Ascending aorta (tissue), 2 donors: ENCODE data around the gene ATP10D. TPM values are rescaled to one million over a fixed set of nuclear protein-coding genes. Genes with fewer than 3 reads are reported as not detected.
"Not testable (repeated sequence)": the region's sequence is repeated elsewhere in the genome, so short reads cannot be mapped to it uniquely, and the experiment has no call there.

Source experiments
- DNase-seq, 2 donors: peaks; one replicate each; pipeline ENCODE4 v3.0.0-alpha.2; 2019; ENCODE audit warnings: low spot score in 2 of 2
- H3K27ac ChIP-seq, 2 donors: fragments of 200-600 bp; sonication (generic); one replicate each; pipeline ENCODE4 v1.5.1; 2016 to 2017; ENCODE audit warnings: mild to moderate bottlenecking in 1 of 2
- H3K27me3 ChIP-seq: fragments of 200-600 bp; sonication (generic); one replicate; pipeline ENCODE4 v1.5.1; 2017
- H3K36me3 ChIP-seq, 2 donors: fragments of 200-600 bp; sonication (generic); one replicate each; pipeline ENCODE4 v1.5.1; 2016
- H3K4me1 ChIP-seq, 2 donors: fragments of 200-600 bp; sonication (generic); one replicate each; pipeline ENCODE4 v1.5.1; 2016 to 2017; ENCODE audit warnings: mild to moderate bottlenecking in 1 of 2
- H3K4me3 ChIP-seq, 2 donors: fragments of 200-600 bp; sonication (generic); one replicate each; pipeline ENCODE4 v1.5.1; 2016 to 2017; ENCODE audit warnings: mild to moderate bottlenecking in 1 of 2
- H3K9me3 ChIP-seq, 2 donors: fragments of 200-600 bp; sonication (generic); one replicate each; pipeline ENCODE4 v1.5.1; 2016
- CTCF ChIP-seq, 3 experiments: fragments of 200-600 bp in 2 of 3; fragments of 450-650 bp in 1 of 3; sonication (generic) in 2 of 3; IDR thresholded peaks; one replicate each; pipeline ENCODE4 v1.5.1; 2016 to 2019; ENCODE audit warnings: antibody characterized with exemption in 3 of 3, mild to moderate bottlenecking in 1 of 3, moderate library complexity in 1 of 3
- intact Hi-C: fragments of 100-400 bp; cut with DNase I; formaldehyde crosslinking; loops from one replicate; pipeline ENCODE4 v1.15.1; 2023
- total RNA-seq: library from RNA; depleted of rRNA; stranded (reverse); fragments of >200 nt; gene quantifications from one replicate; pipeline ENCODE4 v1.1.0, GENCODE V29; 2016

Gene ATP10D
- total RNA-seq, 1 donor from 2014 or later, result 22.1 TPM

DNA sequence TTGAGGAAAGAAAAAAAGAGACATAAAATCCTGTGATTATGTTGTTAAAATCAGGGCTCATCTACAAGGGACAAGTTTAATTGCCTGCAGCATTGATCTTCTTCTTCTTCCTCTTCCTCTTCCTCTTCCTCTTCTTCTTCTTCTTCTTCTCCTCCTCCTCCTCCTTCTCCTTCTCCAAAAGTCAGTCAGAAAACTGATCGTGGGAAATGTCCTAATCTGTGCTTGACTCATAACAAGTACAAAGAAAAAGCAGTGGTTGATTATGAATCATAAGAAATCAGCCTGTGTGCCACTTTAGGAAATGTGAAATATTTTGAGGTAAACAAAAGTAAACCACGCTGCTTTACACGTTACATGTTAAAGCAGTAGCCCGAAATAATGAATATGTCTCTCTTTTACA lies 2.7 kb upstream of the ATP10D start:
- no peaks in the 10 kb centered on the region for H3K36me3 ChIP-seq
- no peaks in the 10 kb centered on the region for H3K9me3 ChIP-seq
- DNase-seq, result no peak
- no peaks in the 10 kb centered on the region for H3K27me3 ChIP-seq
- peak overlapping the region in 1 of 2 donors; percentile 58 for H3K27ac ChIP-seq
- peaks cover 0 to 7% of the 10 kb centered on the region in 2 donors for H3K4me1 ChIP-seq
- intact Hi-C loops, result no loop called here
- no peak overlapping the region for H3K4me3 ChIP-seq
- TF ChIP-seq CTCF (IDR thresholded peaks at IDR 0.05), result no peak

DNA sequence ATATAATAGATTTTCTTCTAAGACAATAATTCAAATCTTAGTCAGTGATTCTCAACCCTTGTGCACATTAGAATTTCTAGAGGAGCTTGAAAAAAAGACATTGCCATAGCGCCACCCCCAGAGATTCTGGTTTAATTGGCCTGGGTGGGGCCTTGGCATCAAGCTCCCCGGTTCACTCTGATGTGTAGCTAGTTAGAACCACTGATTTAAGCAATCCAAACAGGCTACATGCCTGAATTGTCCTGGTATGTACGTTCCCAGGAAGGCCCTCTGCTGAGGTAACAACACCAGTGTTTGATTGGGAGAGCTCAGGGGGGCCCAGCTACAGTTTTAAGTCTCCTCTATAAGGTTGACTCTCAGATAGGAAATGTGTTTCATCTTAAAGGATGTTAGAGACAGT lies 1.3 kb upstream of the ATP10D start:
- H3K9me3 ChIP-seq, result no peaks in the 10 kb centered on the region
- DNase-seq, result no peak
- H3K4me1 ChIP-seq, result peaks cover 0 to 12% of the 10 kb centered on the region in 2 donors
- no peaks in the 10 kb centered on the region for H3K36me3 ChIP-seq
- TF ChIP-seq CTCF (IDR thresholded peaks at IDR 0.05), result no peak
- peak overlapping the region; percentile 89 to 90 for H3K27ac ChIP-seq
- no peaks in the 10 kb centered on the region for H3K27me3 ChIP-seq
- H3K4me3 ChIP-seq, result no peak overlapping the region
- intact Hi-C loops, result no loop called here

GRCh38 chr4:47484168-47484567 lies 907 bp upstream of the ATP10D start:
- intact Hi-C loops, result no loop called here
- H3K4me1 ChIP-seq, result peaks cover 0 to 12% of the 10 kb centered on the region in 2 donors
- DNase-seq, result no peak
- no peak for TF ChIP-seq CTCF (IDR thresholded peaks at IDR 0.05)
- peak overlapping the region in 1 of 2 donors; percentile 67 for H3K4me3 ChIP-seq
- no peaks in the 10 kb centered on the region for H3K27me3 ChIP-seq
- H3K27ac ChIP-seq, result peak overlapping the region; percentile 89 to 90
- H3K36me3 ChIP-seq, result no peaks in the 10 kb centered on the region
- H3K9me3 ChIP-seq, result no peaks in the 10 kb centered on the region

- Histone ChIP-seq H3K4me3 (peak overlapping the region; percentile 67 to 71), H3K27me3 (no peaks in the 10 kb centered on the region), H3K27ac (peak overlapping the region; percentile 89 to 90), H3K4me1 (peaks cover 0 to 18% of the 10 kb centered on the region in 2 donors), H3K9me3 (no peaks in the 10 kb centered on the region), H3K36me3 (no peaks in the 10 kb centered on the region)
- no peak for TF ChIP-seq CTCF (IDR thresholded peaks at IDR 0.05)
- DNase-seq, result no peak
- intact Hi-C loops, result loop anchor here (1.0 kb wide), 3 partner anchors 22 to 39 kb away; partner anchors contain the start of gene COMMD8
Observed at GRCh38 chr4:47485768-47486167, 693 bp downstream of the ATP10D start.

DNA sequence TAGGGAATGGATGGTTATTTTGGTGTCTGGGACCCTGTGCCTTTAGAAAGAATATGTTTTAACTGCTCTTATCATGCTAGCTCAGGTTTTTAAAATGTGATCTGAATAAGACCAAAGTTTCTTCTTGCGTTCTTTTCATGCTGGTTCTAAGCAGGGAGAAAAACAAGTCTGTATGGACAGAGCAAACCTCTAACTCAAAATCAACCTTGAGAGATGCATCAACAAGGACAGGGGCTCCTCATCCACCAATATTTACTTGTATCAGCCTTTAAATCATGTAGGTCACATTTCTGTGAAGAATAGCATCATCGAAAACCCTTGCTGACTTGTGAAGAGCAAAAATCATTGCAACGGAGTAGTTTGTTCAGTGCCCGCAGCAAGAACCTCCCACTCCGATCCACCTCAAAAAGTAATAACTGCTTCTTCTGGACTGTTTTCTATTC lies 1.2 kb downstream of the ATP10D start:
- peak overlapping the region; percentile 67 to 71 for H3K4me3 ChIP-seq
- H3K27me3 ChIP-seq, result no peaks in the 10 kb centered on the region
- no peaks in the 10 kb centered on the region for H3K9me3 ChIP-seq
- H3K27ac ChIP-seq, result peak overlapping the region; percentile 89 to 90
- intact Hi-C loops, result loop anchor here (1.0 kb wide), 1 partner anchor 27 kb away; no protein-coding TSS in a partner anchor
- H3K4me1 ChIP-seq, result peaks cover 0 to 18% of the 10 kb centered on the region in 2 donors
- TF ChIP-seq CTCF (IDR thresholded peaks at IDR 0.05), result no peak
- no peaks in the 10 kb centered on the region for H3K36me3 ChIP-seq
- no peak for DNase-seq

- intact Hi-C loops, result loop anchor here (1.0 kb wide), 1 partner anchor 27 kb away; no protein-coding TSS in a partner anchor
- not testable (repeated sequence) for H3K9me3 ChIP-seq, H3K36me3 ChIP-seq, H3K27me3 ChIP-seq, DNase-seq
- Histone ChIP-seq H3K4me1 (peaks cover 0 to 18% of the 10 kb centered on the region in 2 donors), H3K4me3 (peak overlapping the region; percentile 67 to 71), H3K27ac (peak overlapping the region in 1 of 2 donors; percentile 90)
Observed at GRCh38 chr4:47486727-47487126, 1.7 kb downstream of the ATP10D start.
